Myocyte (in vitro differentiated cells): ENCODE data around the gene TSPAN12. TPM values are rescaled to one million over a fixed set of nuclear protein-coding genes. Genes with fewer than 3 reads are reported as not detected.
A peak's percentile ranks its signal among the peaks of the same experiment; 100 is the strongest.

Experiments used
- DNase-seq: peaks from one replicate; pipeline ENCODE4 v3.0.0-alpha.2; 2012; ENCODE audit warnings: low read depth
- total RNA-seq: library from RNA; depleted of rRNA; stranded (reverse); fragments of >200 nt; gene quantifications from 2 replicates; pipeline ENCODE4 v1.2.3, GENCODE V29; 2014

TSPAN12 gene
- total RNA-seq, 1 donor from 2014 or later = 13.8 TPM

- DNase-seq = no peak
These were observed 97.9 kb downstream of the TSPAN12 start for GRCh38 chr7:120760050-120760449.

- peak; percentile 17 for DNase-seq
These were observed 114.8 kb downstream of the TSPAN12 start for GRCh38 chr7:120743128-120743527.

GRCh38 chr7:120742372-120742771, 115.6 kb downstream of the TSPAN12 start:
- DNase-seq = peak; percentile 85

GRCh38 chr7:120741371-120742042, 116.4 kb downstream of the TSPAN12 start:
- no peak for DNase-seq

GRCh38 chr7:120740348-120740747, 117.6 kb downstream of the TSPAN12 start:
- peak; percentile 14 for DNase-seq

GRCh38 chr7:120738816-120739215, 119.1 kb downstream of the TSPAN12 start:
- no peak for DNase-seq

Other genes with a start within 250 kb of the TSPAN12 start
- gene ING3, start 92.6 kb upstream of the TSPAN12 start, total RNA-seq = 19.1 and 19.4 TPM in 2 replicates
- gene CPED1, start 130.6 kb upstream of the TSPAN12 start, total RNA-seq = 19.3 and 26.5 TPM in 2 replicates